OCI-LY1 (cell line): ENCODE data around the gene SUSD6.

Source experiments
- H2AFZ ChIP-seq: fragments of 200-600 bp; sonication (generic), shearing (Covaris generic); 2 replicates; pipeline ENCODE4 v1.6.0; 2014; ENCODE audit warnings: antibody characterized with exemption, mild to moderate bottlenecking, low read length
- H3F3A ChIP-seq: fragments of 200-600 bp; sonication (generic), shearing (Covaris generic); 2 replicates; pipeline ENCODE4 v1.6.0; 2014; ENCODE audit warnings: mild to moderate bottlenecking, antibody characterized with exemption, low read length, moderate library complexity; ENCODE audit not compliant: insufficient read depth
- H3K27ac ChIP-seq: fragments of 200-600 bp; sonication (generic); 2 replicates; pipeline ENCODE4 v1.5.1; 2014; ENCODE audit warnings: low read length, mixed run types, mild to moderate bottlenecking, low read depth; ENCODE audit not compliant: poor library complexity, severe bottlenecking
- H3K27me3 ChIP-seq: fragments of 200-600 bp; sonication (generic); 2 replicates; pipeline ENCODE4 v1.6.0; 2014; ENCODE audit warnings: antibody characterized with exemption, mild to moderate bottlenecking, low read length, moderate library complexity; ENCODE audit not compliant: insufficient read depth
- H3K36me3 ChIP-seq: fragments of 200-600 bp; sonication (generic); 2 replicates; pipeline ENCODE4 v1.6.1; 2014; ENCODE audit warnings: mild to moderate bottlenecking, antibody characterized with exemption, low read length, moderate library complexity, mixed read lengths; ENCODE audit not compliant: insufficient read depth
- H3K4me1 ChIP-seq: fragments of 200-600 bp; sonication (generic); 2 replicates; pipeline ENCODE4 v1.5.1; 2014; ENCODE audit warnings: mild to moderate bottlenecking, low read length, moderate library complexity; ENCODE audit not compliant: insufficient read depth, severe bottlenecking
- H3K4me2 ChIP-seq: fragments of 200-600 bp; sonication (generic), shearing (Covaris generic); 2 replicates; pipeline ENCODE4 v1.6.1; 2014; ENCODE audit warnings: low read length
- H3K4me3 ChIP-seq: fragments of 200-600 bp; sonication (generic); 2 replicates; pipeline ENCODE4 v1.5.1; 2014; ENCODE audit warnings: low read length, low read depth, mild to moderate bottlenecking, mixed read lengths; ENCODE audit not compliant: poor library complexity, severe bottlenecking
- H3K79me2 ChIP-seq: fragments of 200-600 bp; shearing (Covaris generic); 2 replicates; pipeline ENCODE4 v1.6.1; 2016; ENCODE audit warnings: mixed run types, low read length, mixed read lengths; ENCODE audit not compliant: insufficient read depth
- H3K9ac ChIP-seq: fragments of 200-600 bp; sonication (generic), shearing (Covaris generic); 2 replicates; pipeline ENCODE4 v1.6.1; 2014; ENCODE audit warnings: mild to moderate bottlenecking, low read length, mixed read lengths
- H3K9me2 ChIP-seq: fragments of 200-600 bp; sonication (generic), shearing (Covaris generic); 2 replicates; pipeline ENCODE4 v1.6.1; 2014; ENCODE audit warnings: low read depth, mild to moderate bottlenecking, low read length, mixed read lengths
- H3K9me3 ChIP-seq: fragments of 200-600 bp; shearing (Covaris generic); 2 replicates; pipeline ENCODE4 v1.6.1; 2014; ENCODE audit warnings: low read length, mixed read lengths
- H4K20me1 ChIP-seq: fragments of 200-600 bp; sonication (generic), shearing (Covaris generic); 2 replicates; pipeline ENCODE4 v1.6.0; 2016; ENCODE audit warnings: mild to moderate bottlenecking, low read length; ENCODE audit not compliant: insufficient read depth
- CTCF ChIP-seq: fragments of 200-600 bp; sonication (generic), shearing (Covaris generic); IDR thresholded peaks from 2 replicates; pipeline ENCODE4 v1.5.1; 2017; ENCODE audit warnings: mild to moderate bottlenecking, antibody characterized with exemption, low read length, moderate library complexity, mixed read lengths
- EZH2 ChIP-seq: fragments of 200-600 bp; sonication (generic), shearing (Covaris generic); IDR thresholded peaks from 2 replicates; pipeline ENCODE4 v1.8.0; 2017; ENCODE audit warnings: borderline replicate concordance, mixed run types, mild to moderate bottlenecking, antibody characterized with exemption, low read length, moderate library complexity, mixed read lengths

The SUSD6 gene

DNA sequence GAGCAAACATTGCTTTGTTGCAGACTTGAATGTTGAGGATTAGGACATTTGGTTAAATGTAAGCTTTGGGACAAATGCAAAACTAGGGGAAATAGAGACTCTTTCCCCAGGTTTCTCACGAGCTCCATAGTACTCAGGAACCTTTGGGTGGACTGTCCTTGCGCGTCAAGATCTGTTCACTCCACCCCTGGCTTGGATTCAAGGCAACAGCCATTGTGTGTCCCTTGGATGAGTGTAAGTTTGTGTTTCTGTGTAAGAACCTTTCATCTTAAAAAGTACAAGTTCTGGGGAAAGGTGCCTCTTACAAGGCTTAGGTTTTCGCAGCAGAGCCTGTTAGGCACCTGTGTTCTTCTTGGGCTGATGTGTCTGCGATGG is 3.7 kb downstream of the SUSD6 start:
- peaks cover 62% of the 10 kb centered on the region for H3K79me2 ChIP-seq
- peaks cover 23% of the 10 kb centered on the region for H3F3A ChIP-seq
- no peaks in the 10 kb centered on the region for H3K9me2 ChIP-seq
- H3K4me2 ChIP-seq: peak overlapping the region; percentile 99
- H3K4me3 ChIP-seq: peak overlapping the region; percentile 97
- no peaks in the 10 kb centered on the region for H4K20me1 ChIP-seq
- TF ChIP-seq EZH2: no peak
- no peak for TF ChIP-seq CTCF
- peaks cover 53% of the 10 kb centered on the region; the same call in 1 of the 2 replicates for H3K36me3 ChIP-seq
- no peaks in the 10 kb centered on the region for H3K27me3 ChIP-seq
- H3K9me3 ChIP-seq: no peaks in the 10 kb centered on the region
- peak overlapping the region; percentile 72 for H3K9ac ChIP-seq
- no peak overlapping the region for H2AFZ ChIP-seq
- peak overlapping the region; percentile 99 for H3K27ac ChIP-seq
- peaks cover 83% of the 10 kb centered on the region for H3K4me1 ChIP-seq

- H3K36me3 ChIP-seq: peaks cover 53% of the 10 kb centered on the region; the same call in 1 of the 2 replicates
- H3K4me1 ChIP-seq: peaks cover 83% of the 10 kb centered on the region
- no peaks in the 10 kb centered on the region for H4K20me1 ChIP-seq
- no peaks in the 10 kb centered on the region for H3K9me2 ChIP-seq
- peaks cover 68% of the 10 kb centered on the region for H3K79me2 ChIP-seq
- peak overlapping the region; percentile 97 for H3K4me3 ChIP-seq
- peaks cover 23% of the 10 kb centered on the region for H3F3A ChIP-seq
- H3K9me3 ChIP-seq: no peaks in the 10 kb centered on the region
- peak overlapping the region; percentile 72 for H3K9ac ChIP-seq
- H2AFZ ChIP-seq: no peak overlapping the region
- TF ChIP-seq EZH2 (no peak), CTCF (no peak)
- peak overlapping the region; percentile 99 for H3K4me2 ChIP-seq
- no peaks in the 10 kb centered on the region for H3K27me3 ChIP-seq
- H3K27ac ChIP-seq: peak overlapping the region; percentile 99
These were observed 4.4 kb downstream of the SUSD6 start for GRCh38 chr14:69615496-69616407.

GRCh38 chr14:69616408-69616773 is 5.0 kb downstream of the SUSD6 start:
- Histone ChIP-seq H3K9me3 (no peaks in the 10 kb centered on the region), H3F3A (peaks cover 23% of the 10 kb centered on the region), H3K4me1 (peaks cover 86% of the 10 kb centered on the region), H3K36me3 (peaks cover 53% of the 10 kb centered on the region; the same call in 1 of the 2 replicates), H3K4me3 (peak overlapping the region; percentile 97), H2AFZ (no peak overlapping the region), H3K27ac (peak overlapping the region; percentile 99), H4K20me1 (no peaks in the 10 kb centered on the region), H3K9ac (peak overlapping the region; percentile 72), H3K4me2 (peak overlapping the region; percentile 99), H3K79me2 (peaks cover 74% of the 10 kb centered on the region), H3K27me3 (no peaks in the 10 kb centered on the region), H3K9me2 (no peaks in the 10 kb centered on the region)
- TF ChIP-seq EZH2: no peak
- TF ChIP-seq CTCF: no peak
